Tibial nerve (tissue), 4 donors: ENCODE data around the gene THEMIS2. TPM values are rescaled to one million over a fixed set of nuclear protein-coding genes. Genes with fewer than 3 reads are reported as not detected.

ENCODE experiments used
- DNase-seq, 2 donors: peaks; one replicate each; pipeline ENCODE4 v3.0.0-alpha.2; 2019; ENCODE audit warnings: low spot score in 2 of 2
- H3K27ac ChIP-seq, 4 donors: fragments of 200-600 bp; sonication (generic) in 3 of 4; one replicate each; pipeline ENCODE4 v1.5.1; 2017 to 2019; ENCODE audit warnings: mild to moderate bottlenecking in 1 of 4
- H3K27me3 ChIP-seq, 2 donors: fragments of 200-600 bp; sonication (generic) in 1 of 2; one replicate each; pipeline versions ENCODE4 v1.5.1 to v1.6.0; 2017 to 2019
- H3K36me3 ChIP-seq, 3 donors: fragments of 200-600 bp; sonication (generic); one replicate each; pipeline ENCODE4 v1.5.1; 2018 to 2019
- H3K4me1 ChIP-seq, 4 donors: fragments of 200-600 bp; sonication (generic) in 3 of 4; one replicate each; pipeline ENCODE4 v1.5.1; 2017 to 2019
- H3K4me3 ChIP-seq, 4 donors: fragments of 200-600 bp; sonication (generic) in 3 of 4; one replicate each; pipeline ENCODE4 v1.5.1; 2017 to 2019; ENCODE audit warnings: mild to moderate bottlenecking in 1 of 4, moderate library complexity in 1 of 4
- H3K9me3 ChIP-seq, 4 donors: fragments of 200-600 bp; sonication (generic) in 3 of 4; one replicate each; pipeline ENCODE4 v1.5.1; 2017 to 2019
- EP300 ChIP-seq, 2 donors: sonication (generic); formaldehyde crosslinking; IDR thresholded peaks; one replicate each; pipeline ENCODE4 v1.6.1; 2017; ENCODE audit warnings: antibody characterized with exemption in 2 of 2, mild to moderate bottlenecking in 1 of 2
- POLR2A ChIP-seq, 2 donors: fragments of 450-650 bp; IDR thresholded peaks; one replicate each; pipeline ENCODE4 v1.6.1; 2017; ENCODE audit warnings: antibody characterized with exemption in 2 of 2, mild to moderate bottlenecking in 2 of 2, moderate library complexity in 2 of 2
- WGBS, 2 donors: methylation state at CpG; one replicate each; pipeline ENCODE4 v1.1.5; 2018; 5-methylcytosine and 5-hydroxymethylcytosine counted together
- total RNA-seq, 4 donors: library from RNA; depleted of rRNA; stranded (reverse); fragments of >200 nt; gene quantifications; one replicate each; pipeline ENCODE4 v1.1.0, GENCODE V29; 2016
- TF ChIP-seq, protein P1 (sequence below), 5 experiments: fragments of 200-600 bp in 3 of 5; fragments of 450-650 bp in 2 of 5; sonication (generic) in 3 of 5; IDR thresholded peaks; one replicate each; pipeline ENCODE4 v1.5.1; 2016 to 2019; ENCODE audit warnings: antibody characterized with exemption in 5 of 5, mild to moderate bottlenecking in 3 of 5, moderate library complexity in 2 of 5

Gene THEMIS2
- total RNA-seq, 4 donors from 2014 or later: 13.2 to 50.7 (median 23.7) TPM

DNA sequence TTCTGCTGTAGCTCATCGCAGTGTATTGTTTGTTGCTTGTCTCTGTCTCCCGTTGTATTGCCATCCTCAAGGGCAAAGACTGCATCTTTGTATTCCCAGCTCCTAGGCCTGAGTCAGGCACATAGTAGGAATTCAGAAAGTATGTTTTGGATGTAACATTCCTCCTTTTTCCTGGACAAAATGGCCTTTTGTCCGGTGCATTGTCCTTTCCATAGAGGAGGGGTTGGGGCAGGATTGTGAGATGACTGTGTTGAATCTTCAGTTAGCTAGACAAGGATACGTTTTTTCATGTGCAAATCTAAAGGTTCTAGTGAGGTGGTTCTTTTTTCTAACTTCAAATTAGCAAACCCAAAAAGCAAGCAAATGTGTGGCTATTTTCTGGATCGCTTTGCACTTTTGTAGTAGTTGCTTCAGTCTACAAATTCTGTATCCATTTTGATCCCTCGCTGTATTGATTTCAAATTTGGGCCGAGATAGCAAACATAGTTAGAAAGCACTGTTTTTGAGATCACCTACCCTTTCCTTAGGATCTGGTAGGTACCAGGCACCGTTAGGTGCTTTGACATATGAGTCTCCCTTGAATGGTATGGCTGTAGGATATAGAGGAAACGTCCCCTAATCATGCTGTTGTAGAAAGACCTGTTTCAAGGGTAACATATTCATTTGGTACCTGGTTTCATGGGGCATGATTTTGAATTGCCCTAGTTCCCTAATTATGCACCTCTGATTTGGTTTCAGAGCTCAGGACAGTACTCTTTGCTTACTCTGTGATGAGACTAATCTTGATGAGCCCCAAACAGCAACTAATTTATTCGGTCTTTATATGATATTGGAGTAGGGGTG, 40.6 kb upstream of the THEMIS2 start:
- H3K36me3 ChIP-seq: peaks cover 0 to 33% (median 0%) of the 10 kb centered on the region in 3 donors
- DNase-seq: no peak
- no peaks in the 10 kb centered on the region for H3K27me3 ChIP-seq
- TF ChIP-seq POLR2A (IDR thresholded peaks at IDR 0.05) (no peak), EP300 (IDR thresholded peaks at IDR 0.05) (no peak)
- TF ChIP-seq, protein P1, sequence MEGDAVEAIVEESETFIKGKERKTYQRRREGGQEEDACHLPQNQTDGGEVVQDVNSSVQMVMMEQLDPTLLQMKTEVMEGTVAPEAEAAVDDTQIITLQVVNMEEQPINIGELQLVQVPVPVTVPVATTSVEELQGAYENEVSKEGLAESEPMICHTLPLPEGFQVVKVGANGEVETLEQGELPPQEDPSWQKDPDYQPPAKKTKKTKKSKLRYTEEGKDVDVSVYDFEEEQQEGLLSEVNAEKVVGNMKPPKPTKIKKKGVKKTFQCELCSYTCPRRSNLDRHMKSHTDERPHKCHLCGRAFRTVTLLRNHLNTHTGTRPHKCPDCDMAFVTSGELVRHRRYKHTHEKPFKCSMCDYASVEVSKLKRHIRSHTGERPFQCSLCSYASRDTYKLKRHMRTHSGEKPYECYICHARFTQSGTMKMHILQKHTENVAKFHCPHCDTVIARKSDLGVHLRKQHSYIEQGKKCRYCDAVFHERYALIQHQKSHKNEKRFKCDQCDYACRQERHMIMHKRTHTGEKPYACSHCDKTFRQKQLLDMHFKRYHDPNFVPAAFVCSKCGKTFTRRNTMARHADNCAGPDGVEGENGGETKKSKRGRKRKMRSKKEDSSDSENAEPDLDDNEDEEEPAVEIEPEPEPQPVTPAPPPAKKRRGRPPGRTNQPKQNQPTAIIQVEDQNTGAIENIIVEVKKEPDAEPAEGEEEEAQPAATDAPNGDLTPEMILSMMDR (IDR thresholded peaks at IDR 0.05): no peak
- H3K9me3 ChIP-seq: no peaks in the 10 kb centered on the region
- peak overlapping the region; percentile 46 to 93 (median 82) for H3K4me3 ChIP-seq
- peaks cover 0 to 35% (median 12%) of the 10 kb centered on the region in 4 donors for H3K4me1 ChIP-seq
- 46 to 52% methylated on average over 10 of the region's 10 CpGs for WGBS, 2 donors
- H3K27ac ChIP-seq: peak overlapping the region in 2 of 4 donors; percentile 88 to 93

DNA sequence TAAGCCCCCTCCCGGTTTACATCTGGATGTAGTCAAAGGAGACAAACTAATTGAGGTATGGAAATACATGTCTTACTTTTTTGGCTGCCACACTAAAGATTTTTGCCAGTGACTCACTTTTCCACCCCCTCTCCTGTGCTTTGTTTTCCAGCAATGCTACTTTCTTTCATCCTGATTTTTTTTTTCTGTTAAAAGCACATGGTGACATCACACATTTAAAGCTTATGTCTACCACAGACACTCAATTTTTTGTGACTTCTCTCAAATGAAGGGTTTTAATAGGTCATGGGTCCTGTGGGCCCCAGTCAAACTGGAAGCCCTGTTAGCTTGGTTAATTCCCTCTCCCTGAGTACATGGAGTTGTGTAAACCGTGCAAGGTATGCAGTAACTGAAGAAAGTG, 39.6 kb upstream of the THEMIS2 start:
- H3K36me3 ChIP-seq: peaks cover 0 to 40% (median 0%) of the 10 kb centered on the region in 3 donors
- H3K27ac ChIP-seq: no peak overlapping the region
- no peaks in the 10 kb centered on the region for H3K27me3 ChIP-seq
- no peaks in the 10 kb centered on the region for H3K9me3 ChIP-seq
- no peak for DNase-seq
- TF ChIP-seq EP300 (IDR thresholded peaks at IDR 0.05): no peak
- TF ChIP-seq, protein P1 (IDR thresholded peaks at IDR 0.05): no peak
- TF ChIP-seq POLR2A (IDR thresholded peaks at IDR 0.05): no peak
- no peak overlapping the region for H3K4me3 ChIP-seq
- peaks cover 0 to 35% (median 12%) of the 10 kb centered on the region in 4 donors for H3K4me1 ChIP-seq
- WGBS, 2 donors: 77 to 88% methylated on average over 2 of the region's 2 CpGs

DNA sequence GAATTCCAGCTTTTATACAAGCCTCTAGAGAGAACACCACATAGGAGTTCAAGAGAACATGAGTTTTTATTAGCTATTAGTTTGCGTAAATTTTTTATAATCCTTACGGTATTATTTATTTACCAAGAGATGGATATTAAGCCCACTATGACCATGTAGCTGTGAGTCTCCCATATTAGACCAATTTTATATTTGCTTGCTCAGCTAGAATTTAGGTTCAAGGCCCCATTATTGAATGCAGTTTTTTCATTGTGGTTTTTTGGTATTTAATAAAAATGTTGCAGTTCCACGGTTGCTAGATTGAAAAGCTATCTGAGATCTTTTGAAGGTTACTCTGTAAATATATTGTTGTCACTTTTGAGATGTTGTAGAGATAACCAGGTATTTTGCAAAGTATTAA, 38.9 kb upstream of the THEMIS2 start:
- Histone ChIP-seq H3K4me1 (peaks cover 0 to 35% (median 12%) of the 10 kb centered on the region in 4 donors), H3K9me3 (no peaks in the 10 kb centered on the region), H3K36me3 (peaks cover 0 to 40% (median 0%) of the 10 kb centered on the region in 3 donors), H3K27me3 (no peaks in the 10 kb centered on the region), H3K27ac (no peak overlapping the region), H3K4me3 (no peak overlapping the region)
- WGBS, 2 donors: 80 to 92% methylated on average over 3 of the region's 3 CpGs
- TF ChIP-seq EP300 (IDR thresholded peaks at IDR 0.05): no peak
- no peak for TF ChIP-seq POLR2A (IDR thresholded peaks at IDR 0.05)
- TF ChIP-seq, protein P1 (IDR thresholded peaks at IDR 0.05): no peak
- no peak for DNase-seq

DNA sequence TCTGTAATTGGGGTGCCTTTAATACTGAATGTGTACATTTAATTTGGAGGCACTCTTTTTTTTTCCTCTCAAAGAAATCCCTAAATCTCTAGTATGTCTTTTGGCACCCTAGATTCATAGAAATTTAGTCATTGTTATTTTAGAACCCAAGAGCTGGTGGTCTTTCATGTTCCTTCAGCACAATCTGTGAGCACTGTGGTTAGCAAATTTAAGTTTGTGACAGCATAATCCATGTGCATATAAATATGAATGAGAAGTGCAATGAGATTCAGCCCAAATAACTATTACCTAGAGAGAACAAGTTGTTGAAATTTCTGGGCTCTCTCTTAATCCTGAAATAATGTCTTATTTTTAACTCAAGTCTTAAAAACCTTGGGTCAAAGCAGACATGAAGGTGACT, 37.3 kb upstream of the THEMIS2 start:
- Histone ChIP-seq H3K4me3 (no peak overlapping the region), H3K9me3 (no peaks in the 10 kb centered on the region), H3K27ac (no peak overlapping the region), H3K4me1 (peaks cover 0 to 30% (median 12%) of the 10 kb centered on the region in 4 donors), H3K27me3 (no peaks in the 10 kb centered on the region), H3K36me3 (peaks cover 0 to 55% (median 11%) of the 10 kb centered on the region in 3 donors)
- TF ChIP-seq POLR2A (IDR thresholded peaks at IDR 0.05) (no peak), EP300 (IDR thresholded peaks at IDR 0.05) (no peak)
- TF ChIP-seq, protein P1 (IDR thresholded peaks at IDR 0.05): no peak
- no peak for DNase-seq

DNA sequence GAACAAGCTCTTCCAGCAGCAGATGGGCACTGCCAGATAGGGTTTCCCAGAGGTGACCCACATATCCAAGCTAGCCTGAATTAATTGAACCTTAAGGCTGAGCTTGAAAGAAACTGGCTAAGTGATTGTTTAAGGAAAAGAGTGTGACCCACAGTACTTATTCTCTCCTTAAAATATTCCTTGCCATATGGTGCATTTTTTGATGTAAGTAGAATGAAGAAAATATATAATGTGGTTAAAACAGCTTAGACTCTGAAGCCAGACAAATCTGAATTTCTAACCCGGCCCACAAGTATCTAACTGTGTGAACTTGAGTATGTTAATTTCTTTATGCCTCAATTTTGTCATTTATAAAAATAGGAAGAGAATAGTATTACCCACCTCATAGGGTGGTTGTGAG, 36.8 kb upstream of the THEMIS2 start:
- peaks cover 0 to 60% (median 11%) of the 10 kb centered on the region in 3 donors for H3K36me3 ChIP-seq
- 91 to 98% methylated on average over 1 of the region's 1 CpG for WGBS, 2 donors

More for the DNA sequence above, 36.8 kb upstream of the THEMIS2 start:
- DNase-seq: no peak
- Histone ChIP-seq H3K9me3 (no peaks in the 10 kb centered on the region), H3K27me3 (no peaks in the 10 kb centered on the region), H3K27ac (no peak overlapping the region), H3K4me1 (peaks cover 0 to 30% (median 12%) of the 10 kb centered on the region in 4 donors), H3K4me3 (no peak overlapping the region)
- TF ChIP-seq POLR2A (IDR thresholded peaks at IDR 0.05): no peak
- TF ChIP-seq, protein P1 (IDR thresholded peaks at IDR 0.05): no peak
- TF ChIP-seq EP300 (IDR thresholded peaks at IDR 0.05): no peak
